RWPE1 (cell line): Measurements from ENCODE around the gene RIMBP2.

Source experiments
- CTCF ChIA-PET: fragments of 350-600 bp; sonication (Branson Sonifier 250); formaldehyde crosslinking; extraction: SDS; loops from one replicate; lab custom pipeline; 2021; lab: Yijun Ruan, JAX
- POLR2A ChIA-PET: fragments of 400-600 bp; formaldehyde crosslinking; extraction: SDS; loops from one replicate; lab custom pipeline; 2020; ENCODE audit warnings: antibody characterized with exemption; ENCODE audit not compliant: low non-redundant PET; lab: Yijun Ruan, JAX
- DNase-seq: peaks from one replicate; pipeline ENCODE4 v3.0.0; 2012; ENCODE audit warnings: low spot score
- H3K27ac ChIP-seq: fragments of 450-650 bp; 2 replicates; pipeline ENCODE4 v1.5.1; 2017
- TF ChIP-seq, protein P1 (sequence below): fragments of 450-650 bp; conservative IDR thresholded peaks from 2 replicates; pipeline ENCODE4 v1.5.1; 2017; ENCODE audit warnings: low read depth, mild to moderate bottlenecking

Gene RIMBP2

DNA sequence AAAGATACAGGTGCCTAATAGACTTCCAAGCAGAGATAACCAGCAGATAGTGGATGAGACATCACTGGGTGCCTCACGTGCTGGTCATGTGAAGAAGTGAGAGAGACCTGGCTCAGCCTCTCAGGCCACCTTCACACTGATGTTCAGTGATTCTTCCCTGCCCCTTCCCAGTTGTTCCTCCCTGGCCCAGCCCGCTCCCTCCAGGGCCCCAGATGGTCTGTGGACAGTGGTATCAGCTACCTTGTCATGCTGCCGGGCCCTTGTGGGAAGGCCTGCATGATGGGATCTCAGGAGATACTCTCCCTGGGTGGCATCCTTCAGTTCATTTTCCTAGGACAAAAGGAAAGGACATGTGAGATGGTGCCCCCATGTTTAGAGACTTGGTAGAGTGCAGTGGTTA lies 198.5 kb downstream of the RIMBP2 start:
- POLR2A ChIA-PET = no interaction called here
- CTCF ChIA-PET = no interaction called here
- TF ChIP-seq, protein P1, sequence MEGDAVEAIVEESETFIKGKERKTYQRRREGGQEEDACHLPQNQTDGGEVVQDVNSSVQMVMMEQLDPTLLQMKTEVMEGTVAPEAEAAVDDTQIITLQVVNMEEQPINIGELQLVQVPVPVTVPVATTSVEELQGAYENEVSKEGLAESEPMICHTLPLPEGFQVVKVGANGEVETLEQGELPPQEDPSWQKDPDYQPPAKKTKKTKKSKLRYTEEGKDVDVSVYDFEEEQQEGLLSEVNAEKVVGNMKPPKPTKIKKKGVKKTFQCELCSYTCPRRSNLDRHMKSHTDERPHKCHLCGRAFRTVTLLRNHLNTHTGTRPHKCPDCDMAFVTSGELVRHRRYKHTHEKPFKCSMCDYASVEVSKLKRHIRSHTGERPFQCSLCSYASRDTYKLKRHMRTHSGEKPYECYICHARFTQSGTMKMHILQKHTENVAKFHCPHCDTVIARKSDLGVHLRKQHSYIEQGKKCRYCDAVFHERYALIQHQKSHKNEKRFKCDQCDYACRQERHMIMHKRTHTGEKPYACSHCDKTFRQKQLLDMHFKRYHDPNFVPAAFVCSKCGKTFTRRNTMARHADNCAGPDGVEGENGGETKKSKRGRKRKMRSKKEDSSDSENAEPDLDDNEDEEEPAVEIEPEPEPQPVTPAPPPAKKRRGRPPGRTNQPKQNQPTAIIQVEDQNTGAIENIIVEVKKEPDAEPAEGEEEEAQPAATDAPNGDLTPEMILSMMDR = no peak
- H3K27ac ChIP-seq = no peak overlapping the region
- no peak for DNase-seq

DNA sequence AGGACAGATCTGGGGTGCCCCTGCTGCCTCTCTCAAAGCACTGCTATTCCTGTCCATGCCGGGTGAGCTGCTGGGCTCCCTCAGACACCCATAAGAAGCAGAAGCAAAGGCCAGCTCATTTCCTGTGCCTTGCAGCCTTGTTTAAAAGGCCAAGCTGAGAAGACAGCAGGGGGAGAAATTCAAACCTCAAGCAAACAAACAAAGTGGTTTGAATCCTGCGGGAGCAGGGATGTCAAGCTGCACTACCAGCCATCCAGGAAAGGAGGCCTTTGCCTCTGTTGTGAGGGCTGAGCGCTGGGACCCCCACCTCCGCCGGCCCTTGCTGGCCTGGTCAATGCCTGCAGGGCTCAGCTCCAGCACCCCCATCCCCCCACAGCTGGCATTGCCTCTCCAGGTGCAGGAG lies 201.9 kb downstream of the RIMBP2 start:
- CTCF ChIA-PET = no interaction called here
- no peak for DNase-seq
- TF ChIP-seq, protein P1 = no peak
- POLR2A ChIA-PET = no interaction called here
- H3K27ac ChIP-seq = no peak overlapping the region

DNA sequence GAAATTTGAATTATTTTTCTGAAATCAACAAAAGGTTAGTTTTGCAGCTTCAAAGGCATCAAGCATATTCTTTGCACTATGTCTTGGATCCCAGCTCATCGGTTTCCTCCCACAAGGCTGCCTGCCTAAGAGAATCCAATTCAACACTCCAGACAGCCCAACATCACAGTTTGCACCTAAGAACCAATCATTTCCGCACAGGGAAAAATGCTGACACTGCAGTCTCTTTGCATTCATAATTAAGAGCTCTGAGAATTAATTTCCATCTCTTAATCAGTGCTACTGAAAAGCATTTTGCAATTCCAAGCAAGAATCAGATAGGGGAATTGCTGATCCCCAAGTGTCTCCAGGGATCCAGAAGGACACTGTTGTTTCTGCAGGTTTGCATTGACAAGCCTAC lies 202.5 kb downstream of the RIMBP2 start:
- ChIA-PET CTCF (no interaction called here), POLR2A (no interaction called here)
- H3K27ac ChIP-seq = no peak overlapping the region
- TF ChIP-seq, protein P1 = no peak
- DNase-seq = no peak

DNA sequence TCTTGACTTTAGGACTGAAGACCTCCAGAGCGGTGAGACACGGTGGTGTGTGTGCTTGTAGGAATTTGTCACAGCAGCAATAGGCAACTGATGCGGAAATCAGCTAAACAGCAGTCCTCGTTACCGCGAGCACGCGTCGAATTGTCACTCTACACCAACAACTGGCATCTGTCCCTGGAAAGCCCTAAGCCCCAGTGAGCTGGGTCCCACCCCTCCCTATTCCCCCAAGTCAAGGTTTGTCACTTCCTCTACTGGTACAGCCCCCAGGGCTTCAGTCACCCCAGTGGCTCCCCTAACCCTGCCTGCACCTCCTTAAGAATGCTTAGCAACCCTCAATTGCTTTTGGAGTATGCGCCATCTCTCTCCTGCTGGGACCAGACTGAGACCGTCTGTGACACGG lies 204.8 kb downstream of the RIMBP2 start:
- ChIA-PET POLR2A (no interaction called here), CTCF (no interaction called here)
- DNase-seq = no peak
- TF ChIP-seq, protein P1 = no peak
- no peak overlapping the region for H3K27ac ChIP-seq

DNA sequence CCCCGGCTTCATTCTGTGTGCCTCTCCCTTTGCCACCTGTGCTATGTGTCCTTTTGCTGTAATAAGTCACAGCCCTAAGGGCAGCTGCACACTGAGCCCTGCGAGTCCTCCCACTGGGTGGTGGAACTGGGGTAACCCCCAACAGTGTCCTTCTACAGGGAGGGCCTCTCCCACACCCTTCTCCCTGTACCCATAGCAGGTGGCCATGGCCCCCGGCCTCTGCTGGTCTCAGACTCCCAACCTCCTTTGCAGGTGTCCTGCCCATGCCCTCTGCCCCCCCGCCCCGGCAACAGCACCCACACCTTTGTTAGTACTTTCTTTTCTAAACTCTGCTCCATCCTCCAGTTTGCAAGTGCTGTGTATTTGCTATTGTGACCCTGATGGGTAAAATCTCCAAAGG lies 206.6 kb downstream of the RIMBP2 start:
- POLR2A ChIA-PET = no interaction called here
- CTCF ChIA-PET = no interaction called here
- TF ChIP-seq, protein P1 = no peak
- H3K27ac ChIP-seq = no peak overlapping the region
- no peak for DNase-seq

DNA sequence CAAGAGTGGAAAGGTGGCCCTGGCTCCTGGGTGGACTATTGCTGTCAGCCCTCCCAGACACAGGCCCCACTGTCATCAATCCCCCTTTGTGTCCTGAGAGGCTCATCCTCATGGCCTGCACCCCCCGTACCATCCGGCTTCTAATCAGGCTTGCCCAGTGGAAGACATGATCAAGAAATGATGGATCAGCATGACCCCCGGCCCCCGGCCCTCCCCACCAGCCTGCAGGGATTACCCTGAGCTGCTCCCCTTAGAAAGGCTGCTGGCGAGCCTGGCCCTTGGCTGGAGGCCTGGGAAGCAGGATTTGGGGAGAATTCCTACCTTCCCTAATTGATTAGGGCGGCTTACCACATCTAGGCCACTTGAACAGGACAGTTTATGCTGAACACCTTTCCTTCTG lies 207.3 kb downstream of the RIMBP2 start:
- CTCF ChIA-PET = no interaction called here
- no peak for DNase-seq
- TF ChIP-seq, protein P1 = no peak
- POLR2A ChIA-PET = no interaction called here
- no peak overlapping the region for H3K27ac ChIP-seq

DNA sequence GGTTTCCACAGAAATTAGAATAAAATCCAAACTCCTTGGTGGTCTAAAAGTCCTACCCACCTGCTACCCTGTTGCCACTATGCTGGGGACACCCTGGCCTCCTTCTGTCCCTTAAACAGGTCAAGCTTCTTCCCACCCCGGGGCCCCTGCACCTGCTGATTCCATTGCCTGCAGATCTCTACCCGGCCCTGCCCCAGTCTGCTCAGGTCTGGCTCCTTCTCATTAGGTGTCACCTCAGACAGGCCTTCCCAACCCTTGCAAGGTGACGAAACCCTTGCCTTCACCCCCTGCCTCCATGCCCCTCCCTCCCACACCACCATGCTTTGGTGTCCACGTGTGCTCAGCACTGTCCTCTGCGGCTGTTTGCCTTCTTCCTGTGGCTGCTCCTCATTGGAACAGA lies 207.8 kb downstream of the RIMBP2 start:
- ChIA-PET CTCF (no interaction called here), POLR2A (no interaction called here)
- no peak overlapping the region for H3K27ac ChIP-seq
- DNase-seq = no peak
- TF ChIP-seq, protein P1 = no peak
